GM12878 (cell line): Measurements from ENCODE around the gene MYRF. TPM values are rescaled to one million over a fixed set of nuclear protein-coding genes. Genes with fewer than 3 reads are reported as not detected.

ENCODE experiments used
- ATAC-seq: fragments of 200-7000 bp; cut with Tn5 transposase; 3 replicates; pipeline ENCODE4 v1.9.1; 2020; ENCODE audit warnings: mild to moderate bottlenecking, moderate library complexity
- BruUV-seq: library from RNA; stranded (reverse); fragments of 400-500 nt; replicated peaks from 2 replicates; lab custom pipeline; 2021; lab: Mats Ljungman, UMichigan
- CTCF ChIA-PET: fragments of 300-600 bp; sonication (Branson Sonifier 250); formaldehyde crosslinking; extraction: SDS; loops from one replicate; lab custom pipeline; 2021; ENCODE audit warnings: inconsistent platforms; lab: Yijun Ruan, JAX
- POLR2A ChIA-PET: fragments of 350-600 bp; formaldehyde crosslinking; extraction: SDS; loops from one replicate; lab custom pipeline; 2021; ENCODE audit warnings: inconsistent platforms; lab: Charles Lee
- RAD21 ChIA-PET: fragments of 300-600 bp; sonication (Branson Sonifier 250); formaldehyde crosslinking; loops from one replicate; lab custom pipeline; 2023; ENCODE audit warnings: antibody characterized with exemption; ENCODE audit not compliant: unreplicated experiment; lab: Charles Lee
- SMC1A ChIA-PET: fragments of 300-600 bp; sonication (Branson Sonifier 250); formaldehyde crosslinking; loops from one replicate; lab custom pipeline; 2023; ENCODE audit not compliant: unreplicated experiment, uncharacterized antibody; lab: Charles Lee
- DNase-seq: peaks from one replicate; pipeline ENCODE4 v3.0.0-alpha.2; 2011; ENCODE audit warnings: low read depth, low spot score
- FAIRE-seq: peaks from 3 replicates; lab custom pipeline; 2011; peaks lifted over from hg19 to GRCh38; lab: Jason Lieb, UNC
- H2AFZ ChIP-seq: 2 replicates; pipeline ENCODE4 v1.6.0; 2011; ENCODE audit warnings: low read depth, low read length, control low read depth; ENCODE audit not compliant: control insufficient read depth
- H3K27ac ChIP-seq: 2 replicates; pipeline ENCODE4 v1.5.1; 2011; ENCODE audit warnings: control low read depth; ENCODE audit not compliant: control insufficient read depth, insufficient read depth
- H3K27me3 ChIP-seq, 2 experiments: replicated peaks in 1 of 2; 2 replicates each; pipeline versions ENCODE4 v1.6.0 to v1.6.1; 2011; ENCODE audit warnings: low read length in 1 of 2; ENCODE audit not compliant: control insufficient read depth in 2 of 2, insufficient read depth in 2 of 2
- H3K36me3 ChIP-seq, 2 experiments: 2 replicates each; pipeline ENCODE4 v1.5.1; 2011; ENCODE audit warnings: low read length in 1 of 2; ENCODE audit not compliant: control insufficient read depth in 2 of 2, insufficient read depth in 2 of 2
- H3K4me1 ChIP-seq: 2 replicates; pipeline ENCODE4 v1.6.1; 2011; ENCODE audit warnings: mild to moderate bottlenecking, low read length, moderate library complexity, mixed read lengths; ENCODE audit not compliant: control insufficient read depth, insufficient read depth
- H3K4me2 ChIP-seq: 2 replicates; pipeline ENCODE4 v1.6.0; 2011; ENCODE audit warnings: control low read depth; ENCODE audit not compliant: control insufficient read depth, insufficient read depth
- H3K4me3 ChIP-seq: fragments of 200-600 bp; sonication (generic); 2 replicates; pipeline ENCODE4 v1.5.1; 2016
- H3K79me2 ChIP-seq: 2 replicates; pipeline ENCODE4 v1.6.0; 2011; ENCODE audit warnings: low read length; ENCODE audit not compliant: control insufficient read depth, insufficient read depth
- H3K9ac ChIP-seq: 2 replicates; pipeline ENCODE4 v1.8.0; 2011; ENCODE audit warnings: low read length, control low read depth, mixed read lengths; ENCODE audit not compliant: control insufficient read depth, insufficient read depth
- H3K9me3 ChIP-seq: replicated peaks from 3 replicates; pipeline ENCODE4 v1.5.1; 2011; ENCODE audit warnings: mild to moderate bottlenecking, low read length; ENCODE audit not compliant: control insufficient read depth, insufficient read depth
- H4K20me1 ChIP-seq: 2 replicates; pipeline ENCODE4 v1.6.0; 2011; ENCODE audit not compliant: control insufficient read depth, insufficient read depth
- CEBPB ChIP-seq, 2 experiments: fragments of 150-350 bp in 1 of 2; IDR thresholded peaks; 2 replicates each; pipeline ENCODE4 v1.6.1; 2012 to 2014; ENCODE audit warnings: low read depth in 2 of 2, low read length in 2 of 2, borderline replicate concordance in 1 of 2, inconsistent platforms in 1 of 2
- EP300 ChIP-seq, 2 experiments: fragments of 150-350 bp in 1 of 2; IDR thresholded peaks; 2 replicates each; pipeline ENCODE4 v1.6.1; 2011 to 2012; ENCODE audit warnings: low read depth in 2 of 2, low read length in 2 of 2, borderline replicate concordance in 1 of 2, improper control_type of control experiment in 1 of 2, inconsistent platforms in 1 of 2; ENCODE audit not compliant: control insufficient read depth in 1 of 2
- KAT2A ChIP-seq: conservative IDR thresholded peaks from 2 replicates; pipeline ENCODE4 v1.6.1; 2011; ENCODE audit warnings: low read depth, low read length; ENCODE audit not compliant: control insufficient read depth
- RCOR1 ChIP-seq: conservative IDR thresholded peaks from 2 replicates; pipeline ENCODE4 v1.6.1; 2012; ENCODE audit warnings: low read depth, low read length, improper control_type of control experiment
- STAT1 ChIP-seq: fragments of 450-650 bp; conservative IDR thresholded peaks from 2 replicates; pipeline ENCODE4 v1.6.1; 2014; ENCODE audit warnings: antibody characterized with exemption, mild to moderate bottlenecking
- ZNF622 ChIP-seq: fragments of 450-650 bp; IDR thresholded peaks from 2 replicates; pipeline ENCODE4 v1.6.1; 2017; ENCODE audit warnings: mild to moderate bottlenecking, inconsistent platforms
- WGBS: methylation state at CpG from one replicate; pipeline ENCODE4 v1.1.6; 2016; ENCODE audit warnings: low lambda C conversion rate; ENCODE audit not compliant: insufficient replicate concordance, insufficient coverage; ENCODE audit errors: missing lambda C conversion rate; 5-methylcytosine and 5-hydroxymethylcytosine counted together
- in situ Hi-C: fragments of 300-500 bp; cut with MboI; formaldehyde crosslinking; loops from 9 replicates; pipeline ENCODE4 v1.14.3; 2018; ENCODE audit warnings: mixed read lengths
- intact Hi-C: fragments of 100-400 bp; cut with micrococcal nuclease; formaldehyde crosslinking; loops from one replicate; pipeline ENCODE4 v1.14.2; 2022; ENCODE audit not compliant: unreplicated experiment
- polyA plus RNA-seq, 11 experiments: library from polyadenylated mRNA; depleted of rRNA in 4 of 11; unstranded in 6 of 11; stranded (reverse) in 5 of 11; fragments of >200 nt; fragmentation: Nextera tagmentation in 4 of 11; fragmentation: Illumina TruSeq in 1 of 11; extraction: Ambion mirVana in 4 of 11; extraction: Trizol in 1 of 11; gene quantifications; 1 replicate in 1 of 11; 2 replicates in 10 of 11; pipeline versions ENCODE4 v1.2.1 to v1.2.3, GENCODE V29; 2011 to 2016; ENCODE audit warnings: inconsistent platforms in 2 of 11, missing spikeins in 2 of 11, low read depth in 1 of 11
- total RNA-seq, 4 experiments: library from RNA; depleted of rRNA in 3 of 4; stranded (reverse); fragments of >200 nt in 3 of 4; fragmentation: Illumina TruSeq in 1 of 4; extraction: Trizol in 1 of 4; gene quantifications; 2 replicates each; pipeline versions ENCODE4 v1.2.1 to v1.2.3, GENCODE V29; 2013 to 2021
- TF ChIP-seq, protein P1 (sequence below): fragments of 450-650 bp; IDR thresholded peaks from 2 replicates; pipeline ENCODE4 v1.6.1; 2018; ENCODE audit warnings: mild to moderate bottlenecking, low read depth, moderate library complexity; ENCODE audit not compliant: partially characterized antibody

MYRF gene
- total and polyA plus RNA-seq, 10 of the 15 experiments (the other 5 are each of a cell fraction or from before 2014, with no cell fraction given): 0.27 to 15.6 (median 0.89) TPM

DNA sequence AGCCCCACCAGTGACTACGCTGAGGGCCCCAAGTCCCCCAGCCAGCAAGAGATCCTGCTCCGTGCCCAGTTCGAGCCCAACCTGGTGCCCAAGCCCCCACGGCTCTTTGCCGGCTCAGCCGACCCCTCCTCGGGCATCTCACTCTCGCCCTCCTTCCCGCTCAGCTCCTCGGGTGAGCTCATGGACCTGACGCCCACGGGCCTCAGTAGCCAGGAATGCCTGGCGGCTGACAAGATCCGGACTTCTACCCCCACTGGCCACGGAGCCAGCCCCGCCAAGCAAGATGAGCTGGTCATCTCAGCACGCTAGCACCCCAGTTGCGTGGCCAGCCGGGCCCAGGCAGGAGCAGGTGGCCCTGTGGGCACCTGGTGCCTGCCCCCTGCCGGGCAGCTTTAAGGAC lies 8.3 kb upstream of the MYRF start:
- Histone ChIP-seq H3K9me3 (no peaks in the 10 kb centered on the region), H4K20me1 (no peaks in the 10 kb centered on the region), H3K27me3 (peaks cover 0 to 2% of the 10 kb centered on the region in 2 experiments; a peak in 1 of 4 replicates), H2AFZ (no peak overlapping the region), H3K4me1 (no peaks in the 10 kb centered on the region; the same call in 1 of the 2 replicates), H3K4me3 (no peak overlapping the region), H3K9ac (no peak overlapping the region), H3K27ac (no peak overlapping the region)
- ChIA-PET CTCF (interaction anchor here (1.4 to 2.7 kb wide), 3 partner anchors 9 to 44 kb away, joined by 4 to 13 read pairs (median 7); no protein-coding TSS in a partner anchor), SMC1A (no interaction called here), RAD21 (interaction anchor here (2.4 kb wide), 1 partner anchor 44 kb away, joined by 7 read pairs; no protein-coding TSS in a partner anchor), POLR2A (no interaction called here)
- WGBS: 33% methylated on average over 20 of the region's 20 CpGs
- no peak for ATAC-seq
- intact Hi-C loops: no loop called here
- BruUV-seq: no TSS peak
- no peak for FAIRE-seq
- TF ChIP-seq STAT1 (no peak), ZNF622 (no peak), KAT2A (no peak)
- TF ChIP-seq, all 136 proteins: peak for 0
- in situ Hi-C loops: no loop called here
- Histone ChIP-seq H3K4me2 (no peak overlapping the region), H3K79me2 (no peaks in the 10 kb centered on the region), H3K36me3 (no peaks in the 10 kb centered on the region)
- DNase-seq: no peak

DNA sequence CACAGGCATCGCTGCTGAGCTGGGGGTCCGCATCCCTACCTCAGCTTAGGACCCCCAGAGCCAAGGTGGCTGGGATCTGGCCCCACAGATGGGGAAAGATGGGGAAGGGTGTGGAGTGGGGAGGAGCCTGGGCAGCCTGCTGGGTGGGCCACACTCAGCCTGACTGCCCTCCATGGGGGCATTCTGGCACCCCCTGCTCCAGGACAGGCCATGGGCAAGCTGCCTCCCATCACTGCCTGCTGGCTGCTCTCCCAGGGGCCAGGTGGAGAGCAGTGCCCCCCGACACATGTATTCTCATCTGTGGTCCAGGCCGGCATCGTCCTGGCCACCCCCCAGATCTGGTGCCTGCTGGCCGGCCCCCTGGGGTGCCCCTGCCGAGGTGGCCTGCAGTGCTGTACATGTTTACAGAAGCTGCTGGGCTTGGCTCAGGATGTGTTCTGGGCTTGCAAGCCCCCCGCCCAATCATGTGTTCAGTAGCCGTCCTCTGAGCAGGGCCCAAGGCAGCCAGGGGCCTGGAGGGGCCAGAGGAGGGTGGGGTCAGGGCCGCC lies 7.8 kb upstream of the MYRF start:
- no peak for ATAC-seq
- 23% methylated on average over 10 of the region's 10 CpGs for WGBS

More for the DNA sequence above, 7.8 kb upstream of the MYRF start:
- H3K9ac ChIP-seq: no peak overlapping the region
- no peak overlapping the region for H3K4me3 ChIP-seq
- no TSS peak for BruUV-seq
- in situ Hi-C loops: loop anchor here (5.0 kb wide), 1 partner anchor 38 kb away; no protein-coding TSS in a partner anchor
- no peaks in the 10 kb centered on the region for H3K79me2 ChIP-seq
- no peak overlapping the region for H3K4me2 ChIP-seq
- no peak overlapping the region for H3K27ac ChIP-seq
- H4K20me1 ChIP-seq: no peaks in the 10 kb centered on the region
- no peak for FAIRE-seq
- ChIA-PET CTCF (interaction anchor here (1.4 to 2.7 kb wide), 4 partner anchors 9 to 43 kb away, joined by 4 to 13 read pairs (median 6); no protein-coding TSS in a partner anchor), RAD21 (interaction anchor here (2.4 kb wide), 1 partner anchor 43 kb away, joined by 7 read pairs; no protein-coding TSS in a partner anchor), POLR2A (no interaction called here), SMC1A (no interaction called here)
- no peak for DNase-seq
- no peaks in the 10 kb centered on the region; the same call in 1 of the 2 replicates for H3K4me1 ChIP-seq
- no peak overlapping the region for H2AFZ ChIP-seq
- no peaks in the 10 kb centered on the region for H3K9me3 ChIP-seq
- H3K27me3 ChIP-seq: peaks cover 0 to 4% of the 10 kb centered on the region in 2 experiments; a peak in 1 of 4 replicates
- TF ChIP-seq RCOR1 (no peak), CEBPB (IDR thresholded peaks at IDR 0.05; ENCODE audit: borderline replicate concordance in 1 of 2, low read depth in 2 of 2, low read length in 2 of 2) (no peak), EP300 (IDR thresholded peaks at IDR 0.05; ENCODE audit: borderline replicate concordance in 1 of 2, control insufficient read depth in 1 of 2, low read depth in 2 of 2, low read length in 2 of 2) (no peak)
- TF ChIP-seq, protein P1, sequence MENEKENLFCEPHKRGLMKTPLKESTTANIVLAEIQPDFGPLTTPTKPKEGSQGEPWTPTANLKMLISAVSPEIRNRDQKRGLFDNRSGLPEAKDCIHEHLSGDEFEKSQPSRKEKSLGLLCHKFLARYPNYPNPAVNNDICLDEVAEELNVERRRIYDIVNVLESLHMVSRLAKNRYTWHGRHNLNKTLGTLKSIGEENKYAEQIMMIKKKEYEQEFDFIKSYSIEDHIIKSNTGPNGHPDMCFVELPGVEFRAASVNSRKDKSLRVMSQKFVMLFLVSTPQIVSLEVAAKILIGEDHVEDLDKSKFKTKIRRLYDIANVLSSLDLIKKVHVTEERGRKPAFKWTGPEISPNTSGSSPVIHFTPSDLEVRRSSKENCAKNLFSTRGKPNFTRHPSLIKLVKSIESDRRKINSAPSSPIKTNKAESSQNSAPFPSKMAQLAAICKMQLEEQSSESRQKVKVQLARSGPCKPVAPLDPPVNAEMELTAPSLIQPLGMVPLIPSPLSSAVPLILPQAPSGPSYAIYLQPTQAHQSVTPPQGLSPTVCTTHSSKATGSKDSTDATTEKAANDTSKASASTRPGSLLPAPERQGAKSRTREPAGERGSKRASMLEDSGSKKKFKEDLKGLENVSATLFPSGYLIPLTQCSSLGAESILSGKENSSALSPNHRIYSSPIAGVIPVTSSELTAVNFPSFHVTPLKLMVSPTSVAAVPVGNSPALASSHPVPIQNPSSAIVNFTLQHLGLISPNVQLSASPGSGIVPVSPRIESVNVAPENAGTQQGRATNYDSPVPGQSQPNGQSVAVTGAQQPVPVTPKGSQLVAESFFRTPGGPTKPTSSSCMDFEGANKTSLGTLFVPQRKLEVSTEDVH: no peak
- H3K36me3 ChIP-seq: no peaks in the 10 kb centered on the region
- intact Hi-C loops: loop anchor here (5.0 kb wide), 1 partner anchor 363 kb away; no protein-coding TSS in a partner anchor
